ENCODE measurements around the gene RAB3GAP2.
"Not testable (repeated sequence)": the region's sequence is repeated elsewhere in the genome, so short reads cannot be mapped to it uniquely, and the experiment has no call there.

The RAB3GAP2 gene

DNA sequence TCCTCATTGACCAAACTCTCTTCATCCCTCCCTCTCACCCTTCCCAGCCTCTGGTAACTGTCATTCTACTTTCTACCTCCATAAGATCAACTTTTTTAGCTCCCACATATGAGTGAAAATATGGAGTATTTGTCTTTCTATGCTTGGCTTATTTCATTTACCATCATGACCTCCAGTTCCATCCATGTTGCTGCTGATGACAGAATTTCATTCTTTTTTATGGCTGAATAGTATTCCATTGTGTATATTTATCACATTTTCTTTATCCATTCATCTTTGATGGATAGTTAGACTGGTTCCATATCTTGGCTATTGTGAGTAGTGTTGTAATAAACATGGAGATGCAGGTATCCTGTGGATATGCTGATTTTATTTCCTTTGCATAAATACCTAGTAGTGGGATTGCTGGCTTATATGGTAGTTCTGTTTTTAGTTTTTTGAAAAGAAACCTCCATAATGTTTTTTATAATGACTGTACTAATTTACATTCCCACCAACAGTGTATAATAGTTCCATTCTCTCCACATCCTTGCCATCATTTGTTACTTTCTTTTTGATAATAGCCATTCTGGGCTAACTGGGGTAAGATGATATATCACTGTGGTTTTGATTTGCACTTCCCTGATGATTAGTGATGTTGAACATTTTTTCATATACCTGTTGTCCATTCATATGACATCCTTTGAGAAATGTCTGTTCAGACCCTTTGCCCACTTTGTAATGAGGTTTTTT is 142.6 kb downstream of the RAB3GAP2 start:
- DNase-seq, result no peak

DNA sequence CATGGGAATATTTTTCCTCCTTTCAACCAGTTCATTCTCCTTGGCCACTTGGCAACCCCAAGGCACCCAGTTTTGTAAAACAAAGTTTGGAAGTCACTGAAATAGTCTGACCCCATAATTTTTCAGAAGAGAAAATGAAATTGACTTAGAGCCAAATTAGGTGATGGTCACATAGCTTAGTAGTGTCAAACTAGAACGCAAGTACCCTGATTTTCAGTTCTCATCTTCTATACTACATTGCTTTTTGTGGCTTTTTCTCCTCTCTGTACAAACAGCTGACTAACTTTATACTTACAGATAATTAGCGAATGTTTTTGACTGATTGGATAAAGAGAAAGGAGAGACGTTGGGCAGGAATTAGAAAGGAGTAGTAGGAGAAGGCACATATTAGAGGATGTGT is 145.2 kb downstream of the RAB3GAP2 start:
- no peak for DNase-seq

DNA sequence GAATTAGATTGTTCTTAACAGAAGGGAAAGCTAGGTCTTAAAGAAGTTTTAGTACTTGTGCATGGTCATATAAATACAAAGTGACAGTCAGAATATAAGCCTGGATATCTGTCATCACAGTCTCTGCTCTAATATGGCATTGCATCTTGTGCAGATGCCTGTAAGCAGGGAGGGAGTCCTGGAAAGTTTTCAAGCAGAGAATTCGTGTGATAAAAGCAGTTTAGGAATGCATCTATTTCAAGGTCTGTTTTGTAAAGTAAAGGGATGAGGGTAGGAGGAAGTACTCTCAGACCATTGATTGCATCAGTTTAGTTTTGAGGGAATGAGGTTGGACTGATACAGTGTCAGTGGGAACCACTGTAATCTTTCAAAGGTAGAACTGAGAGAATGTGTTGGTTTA is 147.7 kb downstream of the RAB3GAP2 start:
- DNase-seq, result no peak

DNA sequence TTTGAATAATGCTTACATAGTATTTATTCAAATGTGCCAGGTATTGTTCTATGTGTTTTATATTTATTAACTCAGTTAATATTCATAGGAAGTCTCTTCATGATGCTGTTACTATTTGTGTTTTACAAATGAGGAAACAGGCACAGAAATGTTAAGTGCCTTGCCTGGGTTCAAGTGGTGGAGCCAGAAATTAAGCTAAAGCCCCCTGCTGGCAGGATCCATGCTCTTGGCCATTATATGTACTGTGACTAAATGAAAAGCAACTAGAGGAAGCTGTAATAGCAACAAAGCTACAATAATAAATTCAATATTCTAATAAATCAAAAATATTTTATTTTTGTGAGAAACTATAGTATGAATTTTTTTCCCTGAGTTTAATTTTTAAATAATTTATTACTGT is 148.4 kb downstream of the RAB3GAP2 start:
- DNase-seq, result no peak

DNA sequence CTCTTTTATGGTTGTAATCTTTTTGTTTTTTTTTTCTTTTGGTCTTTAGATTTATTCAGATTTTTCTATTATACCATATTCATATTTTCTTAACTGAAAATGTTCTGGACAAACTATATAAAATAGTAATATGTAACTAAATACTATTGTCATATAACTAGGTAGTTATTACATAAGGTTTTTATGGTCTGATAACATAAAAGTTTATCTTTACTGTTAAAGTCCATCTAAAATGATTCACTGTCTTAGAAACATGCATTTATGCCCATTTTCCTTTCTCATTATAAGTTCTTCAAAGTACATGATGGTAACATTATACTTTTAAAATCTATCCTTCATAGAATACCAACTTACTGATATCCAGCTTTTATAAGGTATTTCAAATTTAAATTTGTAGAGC is 149.2 kb downstream of the RAB3GAP2 start:
- DNase-seq, result no peak

DNA sequence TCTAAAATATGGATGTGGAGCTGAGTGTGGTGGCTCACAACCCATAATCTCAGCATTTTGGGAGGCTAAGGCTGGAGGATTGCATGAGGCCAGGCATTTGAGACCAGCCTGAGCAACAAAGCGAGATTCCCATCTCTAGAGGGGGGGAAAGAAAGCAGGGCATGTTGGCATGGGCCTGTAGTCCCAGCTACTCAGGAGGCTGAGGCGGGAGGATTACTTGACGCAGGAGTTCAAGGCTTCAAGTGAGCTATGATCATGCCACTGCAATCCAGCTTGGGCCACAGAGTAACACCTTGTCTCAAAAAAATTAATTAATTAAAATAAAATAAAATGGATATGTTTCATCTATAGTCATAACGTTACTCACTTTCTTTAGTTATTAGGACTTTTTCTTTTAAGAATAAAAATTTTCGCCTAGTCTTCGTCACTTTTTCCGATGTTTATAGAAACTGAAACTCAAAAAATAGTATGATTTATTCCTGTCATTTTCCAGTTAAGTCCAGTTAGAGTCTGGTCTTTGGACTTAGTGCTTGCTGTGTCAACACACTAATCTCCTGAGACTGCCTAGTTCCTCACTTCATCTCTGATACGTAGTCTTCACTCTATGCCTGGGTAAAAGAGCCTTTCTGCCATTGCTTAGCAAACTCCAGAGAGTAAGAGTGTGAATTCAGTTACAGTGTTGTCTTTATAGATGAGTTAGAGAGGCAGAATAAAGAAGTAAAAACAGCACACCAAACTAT is 150.3 kb downstream of the RAB3GAP2 start:
- no peak for DNase-seq

DNA sequence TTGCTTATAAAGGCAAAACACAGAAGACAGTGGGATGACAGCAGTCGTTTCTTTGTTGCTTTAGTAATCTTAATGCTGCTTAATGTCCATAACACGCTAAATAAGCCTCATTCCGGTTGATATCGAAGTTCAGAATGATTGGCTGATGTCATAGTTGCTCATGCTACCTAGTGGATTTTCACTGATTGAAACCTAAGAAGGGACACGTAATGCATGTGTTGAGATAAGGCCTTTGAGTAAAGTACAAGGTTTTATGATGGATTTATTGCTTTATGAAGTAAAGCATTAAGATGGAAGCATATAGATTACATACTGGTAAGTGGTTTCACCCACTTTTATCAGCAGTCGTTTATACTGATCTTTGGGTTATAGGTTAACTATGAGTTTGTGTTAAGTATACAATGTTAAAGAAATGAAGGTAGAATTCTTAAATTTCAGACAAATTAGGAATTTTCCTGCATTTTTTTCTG is 153.2 kb downstream of the RAB3GAP2 start:
- no peak for DNase-seq

DNA sequence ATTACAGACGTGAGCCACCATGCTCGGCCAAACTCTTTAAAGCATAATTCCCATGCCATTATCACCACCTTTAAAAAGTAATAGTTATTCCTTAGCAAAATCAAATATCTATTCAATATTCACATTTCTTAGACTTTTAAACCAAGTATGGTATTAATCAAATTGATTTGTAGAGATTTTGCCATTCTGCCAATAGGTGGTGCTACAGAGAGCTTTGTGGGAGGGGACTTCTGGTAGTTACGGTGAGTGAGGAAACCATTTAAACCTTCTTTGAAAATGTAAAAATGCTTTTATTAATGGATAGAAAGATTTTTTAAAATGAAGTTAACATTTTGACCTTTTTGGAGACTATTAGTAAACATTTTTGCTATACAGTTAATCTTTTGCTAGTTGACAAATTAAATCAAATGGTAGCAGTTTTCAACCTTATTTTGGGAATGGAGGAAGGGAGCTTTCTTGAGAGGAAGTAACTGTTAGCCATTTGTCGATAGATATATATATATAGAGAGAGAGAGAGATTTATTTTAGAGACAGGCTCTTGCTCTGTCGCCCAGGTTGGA is 159.0 kb downstream of the RAB3GAP2 start:
- no peak for DNase-seq

DNA sequence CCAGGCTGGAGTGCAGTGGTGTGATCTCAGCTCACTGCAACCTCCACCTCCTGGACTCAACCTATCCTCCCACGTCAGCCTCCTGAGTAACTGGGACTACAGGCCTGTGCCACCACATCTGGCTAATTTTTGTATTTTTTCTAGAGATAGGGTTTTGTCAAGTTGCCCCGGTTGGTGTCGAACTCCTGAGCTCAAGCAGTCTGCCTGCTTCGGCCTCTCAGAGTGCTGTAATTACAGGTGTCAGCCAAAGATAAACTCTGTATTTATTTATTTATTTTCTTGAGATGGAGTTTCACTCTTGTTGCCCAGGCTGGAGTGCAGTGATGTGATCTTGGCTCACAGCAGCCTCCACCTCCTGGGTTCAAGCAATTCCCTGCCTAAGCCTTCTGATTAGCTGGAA is 159.7 kb downstream of the RAB3GAP2 start:
- DNase-seq, result not testable (repeated sequence)

DNA sequence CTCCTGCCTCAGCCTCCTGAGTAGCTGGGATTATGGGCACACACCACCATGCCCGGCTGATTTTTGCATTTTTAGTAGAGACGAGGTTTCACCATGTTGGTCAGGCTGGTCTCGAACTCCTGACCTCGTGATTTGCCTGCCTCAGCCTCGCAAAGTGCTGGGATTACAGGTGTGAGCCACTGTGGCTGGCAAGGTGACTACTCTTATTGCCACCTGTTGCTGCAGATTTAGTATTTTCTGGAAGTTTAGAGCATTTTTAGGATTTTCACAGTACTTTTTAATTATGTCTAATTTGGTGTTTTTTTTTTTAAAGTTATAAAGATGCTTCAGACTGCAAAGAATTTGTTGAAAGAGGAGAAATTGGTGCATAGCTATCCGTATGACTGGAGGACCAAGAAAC is 161.8 kb downstream of the RAB3GAP2 start:
- not testable (repeated sequence) for DNase-seq

DNA sequence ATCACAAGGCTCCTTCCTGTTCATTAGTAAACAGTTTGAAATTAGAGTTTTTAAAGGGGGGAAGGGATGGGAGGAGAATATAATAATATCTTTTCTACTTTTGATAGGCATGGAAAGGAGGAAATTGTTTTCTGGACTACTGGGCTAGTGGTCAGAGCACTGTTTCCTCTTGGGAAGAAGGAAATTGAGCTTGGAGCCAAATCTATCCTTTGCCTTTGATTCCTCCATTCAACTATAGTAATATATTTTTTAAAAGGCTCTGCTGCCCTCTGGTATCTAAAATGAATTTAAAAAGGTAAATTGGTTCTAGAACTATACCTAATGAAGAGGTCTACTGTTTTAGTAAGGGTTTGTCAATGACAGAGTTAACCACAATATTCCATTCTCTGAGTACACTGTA is 172.4 kb downstream of the RAB3GAP2 start:
- DNase-seq, result no peak

All from right hindlimb (tissue), 1 donor.